Measurements from ENCODE around the gene MAGI1.

MAGI1 gene

DNA sequence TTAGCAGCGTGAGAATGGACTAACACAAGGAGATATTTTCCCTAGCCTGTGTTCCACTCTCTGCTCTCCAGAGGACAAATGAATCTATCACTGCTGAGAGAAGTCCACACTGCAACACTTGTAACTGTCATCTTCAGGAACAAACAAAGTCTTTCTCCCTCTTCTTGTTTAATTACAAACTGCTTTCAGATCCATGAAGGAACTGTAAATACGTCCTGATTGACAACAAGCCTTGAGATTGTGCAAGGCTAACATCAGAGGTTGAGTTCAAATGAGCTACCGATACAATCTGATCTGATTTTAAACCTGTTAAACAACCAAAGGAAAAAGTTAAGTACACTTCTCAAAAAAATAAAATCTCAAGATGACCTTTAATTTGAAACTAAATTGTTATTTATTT is 712.1 kb downstream of the MAGI1 start:
- no peak overlapping the region for H3K27ac ChIP-seq
- TF ChIP-seq ZFX (IDR thresholded peaks at IDR 0.05): no peak
- TF ChIP-seq, protein P1, sequence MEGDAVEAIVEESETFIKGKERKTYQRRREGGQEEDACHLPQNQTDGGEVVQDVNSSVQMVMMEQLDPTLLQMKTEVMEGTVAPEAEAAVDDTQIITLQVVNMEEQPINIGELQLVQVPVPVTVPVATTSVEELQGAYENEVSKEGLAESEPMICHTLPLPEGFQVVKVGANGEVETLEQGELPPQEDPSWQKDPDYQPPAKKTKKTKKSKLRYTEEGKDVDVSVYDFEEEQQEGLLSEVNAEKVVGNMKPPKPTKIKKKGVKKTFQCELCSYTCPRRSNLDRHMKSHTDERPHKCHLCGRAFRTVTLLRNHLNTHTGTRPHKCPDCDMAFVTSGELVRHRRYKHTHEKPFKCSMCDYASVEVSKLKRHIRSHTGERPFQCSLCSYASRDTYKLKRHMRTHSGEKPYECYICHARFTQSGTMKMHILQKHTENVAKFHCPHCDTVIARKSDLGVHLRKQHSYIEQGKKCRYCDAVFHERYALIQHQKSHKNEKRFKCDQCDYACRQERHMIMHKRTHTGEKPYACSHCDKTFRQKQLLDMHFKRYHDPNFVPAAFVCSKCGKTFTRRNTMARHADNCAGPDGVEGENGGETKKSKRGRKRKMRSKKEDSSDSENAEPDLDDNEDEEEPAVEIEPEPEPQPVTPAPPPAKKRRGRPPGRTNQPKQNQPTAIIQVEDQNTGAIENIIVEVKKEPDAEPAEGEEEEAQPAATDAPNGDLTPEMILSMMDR (conservative IDR thresholded peaks at IDR 0.05): no peak

DNA sequence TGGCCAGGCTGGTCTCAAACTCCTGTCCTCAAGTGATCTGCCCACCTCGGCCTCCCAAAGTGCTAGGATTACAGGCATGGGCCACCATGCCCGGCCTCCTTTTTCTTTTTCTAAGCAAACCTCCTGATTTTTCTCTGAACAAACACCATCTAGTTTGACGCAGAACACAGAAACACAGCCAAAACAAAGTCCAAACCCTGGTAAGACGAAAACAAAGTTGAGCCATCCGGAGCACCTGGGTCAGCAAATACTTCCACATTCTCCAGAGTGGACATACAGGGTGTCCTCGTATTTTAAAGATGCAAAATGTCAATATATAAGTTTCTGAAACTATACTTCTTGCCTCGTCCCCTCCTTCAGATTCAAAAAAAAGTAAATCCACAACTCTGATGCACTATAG is 715.8 kb downstream of the MAGI1 start:
- TF ChIP-seq, protein P1 (conservative IDR thresholded peaks at IDR 0.05): no peak
- no peak for TF ChIP-seq ZFX (IDR thresholded peaks at IDR 0.05)
- H3K27ac ChIP-seq: no peak overlapping the region

DNA sequence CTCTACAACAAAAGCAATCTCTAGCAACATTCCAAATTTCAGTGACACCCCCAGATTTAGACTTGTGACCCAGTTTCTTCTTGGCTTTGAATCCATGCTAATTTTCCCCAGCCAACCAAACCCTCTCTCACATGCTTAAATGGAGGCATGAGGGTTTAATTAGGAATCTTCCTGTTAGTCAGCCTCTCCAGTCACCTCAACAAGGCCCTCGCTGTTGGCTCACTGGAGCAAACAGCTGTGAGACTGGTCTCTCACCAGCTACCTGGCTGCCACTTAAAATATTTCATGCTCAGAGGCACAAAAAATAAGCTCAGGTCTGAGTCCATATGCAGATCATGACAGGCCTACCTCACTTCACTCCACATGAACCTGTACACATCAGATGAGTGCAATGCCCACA is 720.5 kb downstream of the MAGI1 start:
- TF ChIP-seq ZFX (IDR thresholded peaks at IDR 0.05): no peak
- TF ChIP-seq, protein P1 (conservative IDR thresholded peaks at IDR 0.05): no peak
- no peak overlapping the region for H3K27ac ChIP-seq

DNA sequence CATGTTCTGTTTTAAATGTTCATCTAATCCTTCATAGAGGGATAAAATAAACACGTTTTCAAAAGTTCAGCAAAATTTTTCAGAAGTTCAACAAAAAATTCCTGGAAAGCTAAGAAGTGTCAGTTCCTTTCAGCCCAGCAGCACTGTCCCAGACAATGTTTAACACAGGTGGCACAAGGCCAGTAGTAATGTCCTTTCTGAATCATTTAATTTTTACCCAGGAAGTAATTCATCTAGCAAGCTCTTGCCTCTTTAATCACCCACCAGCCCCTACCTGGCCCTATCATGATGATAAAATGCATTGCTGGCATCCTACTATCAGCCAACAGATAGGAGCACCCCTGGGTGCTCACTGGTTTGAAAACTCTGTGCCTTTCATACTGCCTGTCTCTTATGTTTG is 723.8 kb downstream of the MAGI1 start:
- H3K27ac ChIP-seq: no peak overlapping the region
- TF ChIP-seq, protein P1 (conservative IDR thresholded peaks at IDR 0.05): no peak
- TF ChIP-seq ZFX (IDR thresholded peaks at IDR 0.05): no peak

DNA sequence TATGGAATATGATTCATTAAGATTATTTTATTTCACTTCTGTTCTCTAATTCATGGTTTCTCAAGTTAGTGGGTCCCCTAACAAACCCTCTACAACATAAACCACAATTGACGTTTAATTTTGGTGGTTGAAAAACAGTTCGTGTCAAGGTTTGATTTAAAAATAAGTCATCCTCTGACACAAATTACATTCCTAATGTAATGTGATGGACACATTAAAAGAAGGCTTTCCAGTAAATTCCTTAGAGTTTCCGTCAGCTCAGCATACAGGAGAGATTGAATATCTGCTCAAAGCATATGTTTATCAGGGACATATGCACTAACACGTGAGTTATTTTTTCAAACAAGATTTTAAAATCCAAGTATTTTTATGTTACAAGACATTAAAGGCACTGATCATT is 724.4 kb downstream of the MAGI1 start:
- TF ChIP-seq, protein P1 (conservative IDR thresholded peaks at IDR 0.05): no peak
- no peak for TF ChIP-seq ZFX (IDR thresholded peaks at IDR 0.05)
- H3K27ac ChIP-seq: no peak overlapping the region

DNA sequence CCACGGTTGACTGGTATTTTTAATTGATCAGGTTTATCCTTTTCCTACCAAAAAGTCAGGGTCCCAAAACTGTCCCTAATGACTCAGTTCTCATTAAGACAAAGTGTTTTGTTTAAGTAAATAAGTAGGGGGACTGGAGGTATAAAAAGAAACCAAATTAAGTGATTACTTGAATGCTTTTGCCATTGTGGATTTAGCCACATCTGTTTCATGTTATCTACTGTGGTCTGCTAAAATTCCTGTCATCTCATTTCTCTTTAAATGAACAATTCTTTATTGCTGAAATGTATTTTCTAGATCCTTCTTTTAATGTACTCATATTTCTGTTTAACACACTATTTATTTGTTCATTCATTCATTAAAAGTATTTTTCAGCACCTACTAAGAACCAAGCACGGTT is 725.1 kb downstream of the MAGI1 start:
- H3K27ac ChIP-seq: no peak overlapping the region
- TF ChIP-seq, protein P1 (conservative IDR thresholded peaks at IDR 0.05): no peak
- no peak for TF ChIP-seq ZFX (IDR thresholded peaks at IDR 0.05)

DNA sequence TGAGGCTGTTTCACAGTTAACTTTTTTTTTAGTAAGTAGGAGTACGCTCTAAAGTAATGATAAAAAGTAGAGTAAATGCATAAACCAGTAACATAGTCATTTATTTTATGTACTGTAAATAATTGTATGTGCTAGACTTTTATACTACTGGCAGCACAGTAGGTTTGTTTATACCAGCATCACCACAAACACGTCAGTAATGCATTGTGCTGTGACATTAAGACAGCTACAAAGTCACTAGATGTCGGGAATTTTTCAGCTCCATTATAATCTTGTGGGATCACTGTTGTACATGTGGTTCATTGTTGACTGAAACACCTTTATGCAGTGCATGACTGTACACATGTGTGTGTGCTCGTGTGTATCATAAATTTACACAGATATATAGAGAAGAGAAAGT is 732.9 kb downstream of the MAGI1 start:
- no peak overlapping the region for H3K27ac ChIP-seq
- TF ChIP-seq ZFX (IDR thresholded peaks at IDR 0.05): no peak
- TF ChIP-seq, protein P1 (conservative IDR thresholded peaks at IDR 0.05): no peak

All from C4-2B (cell line).